Common myeloid progenitor, CD34-positive (primary cell): ENCODE data around the gene SEPTIN12.
A peak's percentile ranks its signal among the peaks of the same experiment; 100 is the strongest.

ENCODE experiments used
- CTCF ChIA-PET: fragments of 350-600 bp; sonication (Branson Sonifier 250); formaldehyde crosslinking; loops from one replicate; lab custom pipeline; 2021; ENCODE audit warnings: antibody characterized with exemption; lab: Charles Lee
- POLR2A ChIA-PET: fragments of 350-600 bp; sonication (Branson Sonifier 250); formaldehyde crosslinking; loops from one replicate; lab custom pipeline; 2021; ENCODE audit warnings: antibody characterized with exemption; lab: Charles Lee
- DNase-seq, 3 donors: peaks; one replicate each; pipeline versions ENCODE4 v3.0.0 to v3.0.0-alpha.2; 2013
- H3K27ac ChIP-seq, 2 experiments: 1 replicate in 1 of 2; 2 replicates in 1 of 2; pipeline ENCODE4 v1.7.0; 2013; ENCODE audit warnings: inconsistent platforms in 2 of 2, low read length in 2 of 2, mild to moderate bottlenecking in 2 of 2, low read depth in 1 of 2, moderate library complexity in 1 of 2; ENCODE audit not compliant: severe bottlenecking in 2 of 2, insufficient read depth in 1 of 2, poor library complexity in 1 of 2
- H3K27me3 ChIP-seq, 5 experiments: replicated peaks in 2 of 5; 1 replicate in 3 of 5; 2 replicates in 2 of 5; pipeline versions ENCODE4 v1.6.1 to v1.7.0; 2013; ENCODE audit warnings: low read length in 4 of 5, mild to moderate bottlenecking in 2 of 5, moderate library complexity in 2 of 5, inconsistent platforms in 1 of 5; ENCODE audit not compliant: insufficient read depth in 5 of 5, control insufficient read depth in 4 of 5
- H3K36me3 ChIP-seq, 4 experiments: 1 replicate in 2 of 4; 2 replicates in 2 of 4; pipeline versions ENCODE4 v1.6.1 to v1.7.0; 2013; ENCODE audit warnings: low read length in 3 of 4, control low read depth in 1 of 4, mild to moderate bottlenecking in 1 of 4; ENCODE audit not compliant: control insufficient read depth in 4 of 4, insufficient read depth in 4 of 4
- H3K4me1 ChIP-seq, 4 experiments: 1 replicate in 3 of 4; 2 replicates in 1 of 4; pipeline versions ENCODE4 v1.6.1 to v1.7.1; 2013; ENCODE audit warnings: low read length in 3 of 4, mild to moderate bottlenecking in 3 of 4, control low read depth in 1 of 4, inconsistent platforms in 1 of 4, moderate library complexity in 1 of 4; ENCODE audit not compliant: control insufficient read depth in 4 of 4, insufficient read depth in 4 of 4; ENCODE audit errors: control extremely low read depth in 1 of 4
- H3K4me3 ChIP-seq, 7 experiments: 1 replicate in 4 of 7; 2 replicates in 3 of 7; pipeline versions ENCODE4 v1.5.1 to v1.7.0; 2013; ENCODE audit warnings: mild to moderate bottlenecking in 7 of 7, low read length in 6 of 7, moderate library complexity in 6 of 7, inconsistent platforms in 2 of 7, low read depth in 2 of 7, control low read depth in 1 of 7; ENCODE audit not compliant: insufficient read depth in 4 of 7, control insufficient read depth in 1 of 7; ENCODE audit errors: extremely low read depth in 1 of 7
- H3K9me3 ChIP-seq, 5 experiments: 1 replicate in 4 of 5; 2 replicates in 1 of 5; pipeline versions ENCODE4 v1.6.1 to v1.7.1; 2013; ENCODE audit warnings: low read length in 4 of 5, mild to moderate bottlenecking in 2 of 5, inconsistent platforms in 1 of 5, low read depth in 1 of 5, moderate library complexity in 1 of 5; ENCODE audit not compliant: control insufficient read depth in 4 of 5, insufficient read depth in 2 of 5; ENCODE audit errors: control extremely low read depth in 1 of 5
- WGBS: methylation state at CpG from one replicate; pipeline ENCODE4 v1.1.5; 2013; ENCODE audit not compliant: insufficient coverage; 5-methylcytosine and 5-hydroxymethylcytosine counted together

Gene SEPTIN12

GRCh38 chr16:4733211-4733742, 54.9 kb downstream of the SEPTIN12 start:
- ChIA-PET CTCF (interaction anchor here (1.9 to 2.4 kb wide), 2 partner anchors 14 to 38 kb away, joined by 4 to 8 read pairs; no protein-coding TSS in a partner anchor), POLR2A (interaction anchor here (0.6 kb wide), 1 partner anchor 142 kb away, joined by 3 read pairs; no protein-coding TSS in a partner anchor)
- Histone ChIP-seq H3K4me3 (peak overlapping the region in 6 of 7 experiments; percentile 67 to 95 (median 94)), H3K27me3 (no peaks in the 10 kb centered on the region), H3K4me1 (peaks cover 3 to 20% (median 14%) of the 10 kb centered on the region in 4 experiments), H3K27ac (peak overlapping the region; percentile 61 to 81), H3K9me3 (no peaks in the 10 kb centered on the region), H3K36me3 (peaks cover 2 to 24% (median 10%) of the 10 kb centered on the region in 4 experiments)
- no peak for DNase-seq
- WGBS = 47% methylated on average over 7 of the region's 17 CpGs

- DNase-seq = no peak
- Histone ChIP-seq H3K27ac (no peak overlapping the region), H3K36me3 (peaks cover 7 to 41% (median 19%) of the 10 kb centered on the region in 4 experiments), H3K4me3 (no peak overlapping the region), H3K27me3 (no peaks in the 10 kb centered on the region), H3K4me1 (peaks cover 3 to 13% (median 7%) of the 10 kb centered on the region in 4 experiments), H3K9me3 (no peaks in the 10 kb centered on the region)
- WGBS = 96% methylated on average over 14 of the region's 15 CpGs
- CTCF ChIA-PET = interaction anchor here (1.4 kb wide), 1 partner anchor 13 kb away, joined by 3 read pairs; no protein-coding TSS in a partner anchor
- POLR2A ChIA-PET = no interaction called here
Observed at GRCh38 chr16:4729876-4730275, 58.3 kb downstream of the SEPTIN12 start.

GRCh38 chr16:4728676-4729075, 59.5 kb downstream of the SEPTIN12 start:
- no peak overlapping the region for H3K27ac ChIP-seq
- H3K4me1 ChIP-seq = peaks cover 3 to 8% (median 4%) of the 10 kb centered on the region in 4 experiments
- no peak overlapping the region for H3K4me3 ChIP-seq
- CTCF ChIA-PET = no interaction called here
- WGBS = 100% methylated on average over 8 of the region's 8 CpGs
- peaks cover 7 to 50% (median 26%) of the 10 kb centered on the region in 4 experiments for H3K36me3 ChIP-seq
- H3K27me3 ChIP-seq = no peaks in the 10 kb centered on the region
- no peaks in the 10 kb centered on the region for H3K9me3 ChIP-seq
- POLR2A ChIA-PET = interaction anchor here (0.6 kb wide), 1 partner anchor 208 kb away, joined by 3 read pairs; the partner anchor contains the start of gene PPL
- no peak for DNase-seq
